ENCODE results near the gene IFNA5.

GRCh38 chr9:21326526-21327139 is 21.5 kb upstream of the IFNA5 start:
- TF ChIP-seq NFE2L2 (IDR thresholded peaks at IDR 0.05; ENCODE audit: low read length), result no peak
- TF ChIP-seq DNMT1 (CRISPR knock-in tag; IDR thresholded peaks at IDR 0.05), result no peak
- TF ChIP-seq NR3C1 (CRISPR knock-in tag; IDR thresholded peaks at IDR 0.05), result no peak
- no peak for TF ChIP-seq SRF (IDR thresholded peaks at IDR 0.05; ENCODE audit: low read depth, low read length)
- no peak for TF ChIP-seq KLF16 (CRISPR knock-in tag; IDR thresholded peaks at IDR 0.05)
- no peak for TF ChIP-seq ZBTB25 (CRISPR knock-in tag; IDR thresholded peaks at IDR 0.05)
- TF ChIP-seq U2AF1 (optimal IDR thresholded peaks at IDR 0.05; ENCODE audit: low read depth, low read length), result no peak
- no peak for TF ChIP-seq SETDB1 (CRISPR knock-in tag; IDR thresholded peaks at IDR 0.05; ENCODE audit: borderline replicate concordance)
- no peak for TF ChIP-seq MAZ (IDR thresholded peaks at IDR 0.05; ENCODE audit: borderline replicate concordance, low read depth, low read length)
- TF ChIP-seq MAZ (CRISPR knock-in tag; IDR thresholded peaks at IDR 0.05; ENCODE audit: low read depth), result no peak
- TF ChIP-seq NR2F1 (CRISPR knock-in tag; IDR thresholded peaks at IDR 0.05), result no peak
- no peak for TF ChIP-seq ARNT (IDR thresholded peaks at IDR 0.05)

All from HepG2 (cell line).